GM12891 (cell line): Measurements from ENCODE around the gene PPP1R3G.
"Not testable (repeated sequence)": the region's sequence is repeated elsewhere in the genome, so short reads cannot be mapped to it uniquely, and the experiment has no call there.

Experiments used
- DNase-seq: peaks from one replicate; pipeline ENCODE4 v3.0.0; 2011; ENCODE audit warnings: low spot score; ENCODE audit not compliant: insufficient read length
- FAIRE-seq: peaks from 2 replicates; lab custom pipeline; 2011; peaks lifted over from hg19 to GRCh38; lab: Jason Lieb, UNC
- PAX5 ChIP-seq: IDR thresholded peaks from 2 replicates; pipeline ENCODE4 v1.6.1; 2011; ENCODE audit warnings: low read length, moderate library complexity, mild to moderate bottlenecking; ENCODE audit not compliant: insufficient read depth, severe bottlenecking
- POLR2A ChIP-seq: IDR thresholded peaks from 2 replicates; pipeline ENCODE4 v1.6.1; 2011; ENCODE audit warnings: low read depth, low read length, control low read depth
- POLR2AphosphoS5 ChIP-seq: IDR thresholded peaks from 2 replicates; pipeline ENCODE4 v1.6.1; 2011; ENCODE audit warnings: low read depth, low read length, control low read depth
- POU2F2 ChIP-seq: IDR thresholded peaks from 2 replicates; pipeline ENCODE4 v1.6.1; 2011; ENCODE audit warnings: low read depth, mild to moderate bottlenecking, control low read depth, low read length, moderate library complexity
- SPI1 ChIP-seq: IDR thresholded peaks from 2 replicates; pipeline ENCODE4 v1.6.1; 2011; ENCODE audit warnings: low read depth, low read length, control low read depth
- TAF1 ChIP-seq: IDR thresholded peaks from 2 replicates; pipeline ENCODE4 v1.6.1; 2011; ENCODE audit warnings: low read depth, low read length, control low read depth

Gene PPP1R3G

DNA sequence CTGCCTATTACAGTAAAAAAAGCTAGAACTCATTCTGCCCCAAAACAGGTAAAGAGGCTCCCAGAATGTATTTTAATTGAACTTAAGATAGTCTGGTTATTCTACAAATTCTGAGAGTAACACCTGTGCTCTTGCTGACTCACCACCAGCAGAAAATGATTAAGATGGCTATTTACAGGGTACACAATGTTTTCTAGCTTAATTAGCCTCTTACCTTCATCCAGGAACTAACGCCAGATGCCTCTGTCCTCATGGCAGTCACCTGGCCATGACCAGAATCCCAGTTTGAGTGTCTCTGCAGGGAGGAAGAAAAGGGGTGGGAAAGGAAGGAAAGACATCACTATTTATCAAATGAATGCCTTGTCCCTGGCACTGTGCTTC lies 31.3 kb upstream of the PPP1R3G start:
- TF ChIP-seq POLR2A: no peak
- TF ChIP-seq POLR2AphosphoS5: no peak
- TF ChIP-seq TAF1: no peak
- no peak for TF ChIP-seq POU2F2
- TF ChIP-seq PAX5: no peak
- no peak for TF ChIP-seq SPI1
- DNase-seq: no peak
- FAIRE-seq: no peak

- FAIRE-seq (no peak), DNase-seq (no peak)
- no peak for TF ChIP-seq POLR2A
- no peak for TF ChIP-seq TAF1
- TF ChIP-seq SPI1: no peak
- no peak for TF ChIP-seq PAX5
- TF ChIP-seq POLR2AphosphoS5: no peak
- no peak for TF ChIP-seq POU2F2
These were observed 30.8 kb upstream of the PPP1R3G start for GRCh38 chr6:5054245-5054873.

- FAIRE-seq: no peak
These were observed 30.0 kb upstream of the PPP1R3G start for GRCh38 chr6:5055118-5055517.

DNA sequence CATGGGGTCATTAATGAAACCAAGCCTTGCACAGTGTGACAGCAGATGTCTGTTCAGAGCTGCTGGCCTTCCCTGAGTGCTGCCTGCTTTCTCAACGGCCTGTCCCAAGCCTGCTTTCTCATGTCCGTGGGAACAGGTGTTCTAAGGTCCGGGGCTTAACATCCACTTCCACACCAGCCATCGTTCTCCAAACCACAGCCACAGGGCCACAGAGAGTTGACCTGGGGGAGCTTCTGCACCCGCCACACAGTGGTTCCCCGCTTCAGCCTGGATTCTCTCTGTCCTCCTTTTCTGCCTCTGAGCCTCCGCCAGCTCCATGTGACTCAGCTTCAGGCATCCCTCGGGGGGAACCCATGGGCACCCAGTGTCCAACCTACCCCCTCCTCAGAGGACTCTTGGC lies 26.9 kb upstream of the PPP1R3G start:
- no peak for TF ChIP-seq POLR2AphosphoS5
- TF ChIP-seq POU2F2: no peak
- TF ChIP-seq TAF1: no peak
- TF ChIP-seq POLR2A: no peak
- no peak for TF ChIP-seq PAX5
- TF ChIP-seq SPI1: no peak
- FAIRE-seq (no peak), DNase-seq (no peak)

More at GRCh38 chr6:5055118-5055517, 30.0 kb upstream of the PPP1R3G start:
- no peak for DNase-seq
- TF ChIP-seq POLR2AphosphoS5 (no peak), POLR2A (no peak), TAF1 (no peak)

DNA sequence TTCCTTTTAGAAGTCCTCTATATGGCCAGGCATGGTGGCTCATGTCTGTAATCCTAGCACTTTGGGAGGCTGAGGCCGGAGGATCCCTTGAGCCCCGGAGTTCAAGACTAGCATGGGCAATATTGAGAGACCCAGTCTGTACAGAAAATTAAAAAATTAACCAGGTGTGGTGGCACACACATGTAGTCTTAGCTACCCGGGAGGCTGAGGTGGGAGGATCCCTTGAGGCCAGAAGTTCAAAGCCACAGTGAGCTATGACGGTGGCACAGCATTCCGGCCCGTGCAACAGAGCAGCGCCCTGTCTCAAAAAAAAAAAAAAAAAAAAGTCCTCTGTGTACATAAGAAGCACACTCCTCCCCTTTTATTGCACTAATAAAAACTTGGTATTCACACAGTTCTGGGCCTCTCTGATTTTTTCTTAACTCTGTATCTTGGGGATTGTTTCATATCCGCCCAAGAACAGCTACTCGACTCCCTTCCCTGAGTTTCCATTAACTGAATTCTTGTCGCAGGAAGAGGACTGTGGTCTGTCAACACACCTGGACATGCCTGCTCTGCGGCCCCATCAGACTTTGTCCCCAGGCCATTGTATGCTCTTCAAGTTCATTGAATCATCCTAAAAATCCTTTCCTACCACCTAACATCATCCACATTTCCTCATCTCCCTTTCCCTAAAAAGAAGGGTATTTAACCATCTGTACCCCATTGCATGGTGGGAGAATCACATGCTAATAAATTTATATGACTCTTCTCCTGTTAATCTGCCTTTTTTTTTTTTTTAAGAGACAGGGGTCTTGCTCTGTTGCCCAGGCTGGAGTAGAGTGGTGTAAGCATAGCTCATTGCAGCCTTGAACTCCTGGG lies 25.9 kb upstream of the PPP1R3G start:
- no peak for TF ChIP-seq POU2F2
- FAIRE-seq (no peak), DNase-seq (no peak)

DNA sequence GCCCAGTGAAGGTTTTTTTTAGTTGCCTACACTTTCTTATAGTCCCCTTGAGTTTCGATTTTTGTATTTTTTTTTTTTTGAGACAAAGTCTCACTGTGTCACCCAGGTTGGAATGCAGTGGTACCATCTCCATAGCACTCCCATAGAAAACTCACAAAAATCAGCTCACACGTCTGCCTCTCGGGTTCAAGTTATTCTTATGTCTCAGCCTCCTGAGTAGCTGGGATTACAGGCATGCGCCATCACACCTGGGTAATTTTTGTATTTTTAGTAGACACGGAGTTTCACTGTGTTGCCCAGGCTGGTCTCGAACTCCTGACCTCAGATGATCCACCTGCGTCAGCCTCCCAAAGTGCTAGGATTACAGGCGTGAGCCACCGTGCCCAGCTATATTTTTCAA lies 24.7 kb upstream of the PPP1R3G start:
- not testable (repeated sequence) for FAIRE-seq, DNase-seq

GRCh38 chr6:5061152-5061551 lies 24.0 kb upstream of the PPP1R3G start:
- DNase-seq (no peak), FAIRE-seq (no peak)
- TF ChIP-seq PAX5 (no peak), POLR2A (no peak), TAF1 (no peak), POLR2AphosphoS5 (no peak), POU2F2 (no peak), SPI1 (no peak)

DNA sequence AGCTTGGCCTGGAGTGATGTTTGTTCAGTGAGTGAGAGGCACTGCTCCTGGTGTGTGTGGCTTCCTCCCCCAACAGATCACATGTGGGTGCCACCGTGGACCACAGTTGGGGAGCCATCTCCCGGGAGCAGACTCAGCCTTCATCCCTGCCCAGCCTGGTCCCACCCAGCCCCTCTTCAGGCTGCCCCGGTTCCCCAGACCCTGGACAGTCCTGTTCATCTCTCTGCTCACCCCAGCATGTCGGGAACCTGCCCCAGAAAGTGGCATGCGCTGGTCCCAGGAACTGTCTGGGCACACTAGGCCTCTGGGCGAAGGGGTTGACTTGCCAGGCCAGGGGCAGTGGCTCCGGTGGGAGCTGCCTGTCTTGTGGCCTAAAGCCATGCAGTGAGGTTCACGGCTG lies 21.5 kb upstream of the PPP1R3G start:
- FAIRE-seq: no peak
- TF ChIP-seq SPI1 (no peak), POU2F2 (no peak), TAF1 (no peak), POLR2A (no peak)

DNA sequence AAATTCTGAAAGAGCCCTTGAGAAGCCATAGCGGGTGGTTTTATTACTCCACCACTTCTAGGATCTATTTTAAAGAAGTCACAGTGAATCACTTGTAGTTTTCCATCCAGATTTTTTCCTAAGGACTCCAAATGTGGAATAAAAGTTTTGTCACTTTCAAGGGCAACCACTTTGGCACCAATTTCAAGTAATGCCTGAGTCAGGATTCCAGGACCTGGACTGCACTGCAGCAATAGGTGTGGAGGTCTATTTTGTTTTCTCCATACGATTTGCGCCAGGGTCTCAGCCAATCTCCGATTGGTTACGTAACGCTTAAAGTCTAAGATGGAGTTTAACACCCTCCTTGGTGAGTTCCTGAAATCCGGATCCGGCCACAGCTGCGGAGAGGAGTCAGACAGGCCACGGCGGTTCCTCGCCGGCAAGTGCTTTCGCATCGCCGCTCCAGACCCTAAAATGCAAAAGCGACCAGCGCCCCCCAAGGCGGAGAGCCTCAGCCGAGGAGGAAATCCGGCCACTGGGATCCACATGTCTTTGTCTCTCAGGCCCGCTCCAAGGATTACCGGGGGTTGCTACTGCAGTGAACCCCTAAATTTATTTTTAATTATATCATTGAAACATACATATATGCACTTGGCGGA lies 18.6 kb upstream of the PPP1R3G start:
- DNase-seq (no peak), FAIRE-seq (no peak)
- no peak for TF ChIP-seq POLR2A
- TF ChIP-seq TAF1: no peak
- no peak for TF ChIP-seq POLR2AphosphoS5
- no peak for TF ChIP-seq PAX5
- no peak for TF ChIP-seq SPI1
- TF ChIP-seq POU2F2: no peak

More for the DNA sequence above, 21.5 kb upstream of the PPP1R3G start:
- no peak for DNase-seq

GRCh38 chr6:5067305-5067704 lies 17.8 kb upstream of the PPP1R3G start:
- DNase-seq (no peak), FAIRE-seq (no peak)
- TF ChIP-seq POU2F2 (no peak), SPI1 (no peak), POLR2A (no peak), PAX5 (no peak), POLR2AphosphoS5 (no peak), TAF1 (no peak)
